ENCODE measurements around the gene VDR.
"Not testable (repeated sequence)": the region's sequence is repeated elsewhere in the genome, so short reads cannot be mapped to it uniquely, and the experiment has no call there.

Gene VDR

DNA sequence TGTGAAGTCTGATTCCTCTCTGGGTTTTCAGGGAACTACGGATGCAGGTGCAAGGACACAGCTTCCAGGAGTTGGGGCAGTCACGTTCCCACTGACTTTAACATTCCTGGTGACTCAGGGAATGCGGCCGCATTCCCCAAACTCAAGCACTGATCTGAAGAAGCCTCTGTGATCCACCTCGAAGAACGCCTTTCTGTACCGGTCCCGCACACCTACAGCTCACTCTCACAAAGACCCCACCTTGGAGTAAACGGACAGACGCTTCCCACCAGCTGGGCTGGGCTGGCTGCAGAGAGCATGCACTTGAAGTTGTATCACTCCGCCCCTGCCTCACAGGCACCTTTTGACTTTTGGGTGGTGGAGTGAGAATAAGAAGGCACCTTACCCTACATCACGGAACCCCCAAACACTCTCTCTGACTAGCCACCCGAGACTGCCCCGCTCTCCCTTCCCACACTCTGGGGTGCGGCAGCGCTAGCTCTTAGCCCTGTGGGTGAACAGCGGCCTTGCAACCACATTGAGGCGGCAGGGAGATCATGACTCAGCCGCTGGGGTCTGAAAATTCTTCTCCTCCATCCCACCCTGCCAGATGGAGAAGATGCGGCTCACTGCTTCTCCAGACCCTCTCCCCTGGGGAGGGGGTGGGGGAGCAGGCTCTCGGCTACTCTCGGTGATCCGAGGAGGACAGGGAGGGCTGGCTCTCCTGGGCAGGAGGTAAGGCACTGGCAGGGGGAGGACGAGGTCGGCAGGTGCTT is 61.4 kb downstream of the VDR start:
- no peak for DNase-seq

GRCh38 chr12:47842543-47842942 is 62.3 kb downstream of the VDR start:
- DNase-seq, result not testable (repeated sequence)

DNA sequence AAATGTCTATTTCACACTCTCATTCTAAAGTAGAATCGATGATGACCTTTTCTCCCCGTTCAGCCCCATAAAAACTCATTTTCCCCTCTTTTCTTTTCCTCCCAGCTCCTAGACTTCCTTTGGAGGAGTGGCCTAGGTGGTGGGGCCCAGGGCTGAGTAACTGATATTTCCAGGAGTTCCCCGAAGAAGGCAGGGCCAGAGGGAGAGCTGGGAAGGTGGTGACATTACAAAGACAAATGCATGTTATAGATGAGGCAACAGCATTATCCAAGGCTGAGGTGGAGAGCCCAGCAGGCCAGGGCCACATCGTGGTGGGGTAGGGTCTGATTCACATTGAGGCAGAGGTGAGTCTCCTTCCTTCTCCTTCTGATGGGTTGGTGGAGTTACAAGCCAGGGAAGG is 62.9 kb downstream of the VDR start:
- no peak for DNase-seq

- no peak for DNase-seq
Measured at GRCh38 chr12:47841501-47841900, 63.3 kb downstream of the VDR start.

- DNase-seq, result no peak
Measured at GRCh38 chr12:47840571-47840970, 64.2 kb downstream of the VDR start.

- DNase-seq, result no peak
Measured at GRCh38 chr12:47839214-47839876, 65.4 kb downstream of the VDR start.

GRCh38 chr12:47838286-47838931 is 66.4 kb downstream of the VDR start:
- no peak for DNase-seq

DNA sequence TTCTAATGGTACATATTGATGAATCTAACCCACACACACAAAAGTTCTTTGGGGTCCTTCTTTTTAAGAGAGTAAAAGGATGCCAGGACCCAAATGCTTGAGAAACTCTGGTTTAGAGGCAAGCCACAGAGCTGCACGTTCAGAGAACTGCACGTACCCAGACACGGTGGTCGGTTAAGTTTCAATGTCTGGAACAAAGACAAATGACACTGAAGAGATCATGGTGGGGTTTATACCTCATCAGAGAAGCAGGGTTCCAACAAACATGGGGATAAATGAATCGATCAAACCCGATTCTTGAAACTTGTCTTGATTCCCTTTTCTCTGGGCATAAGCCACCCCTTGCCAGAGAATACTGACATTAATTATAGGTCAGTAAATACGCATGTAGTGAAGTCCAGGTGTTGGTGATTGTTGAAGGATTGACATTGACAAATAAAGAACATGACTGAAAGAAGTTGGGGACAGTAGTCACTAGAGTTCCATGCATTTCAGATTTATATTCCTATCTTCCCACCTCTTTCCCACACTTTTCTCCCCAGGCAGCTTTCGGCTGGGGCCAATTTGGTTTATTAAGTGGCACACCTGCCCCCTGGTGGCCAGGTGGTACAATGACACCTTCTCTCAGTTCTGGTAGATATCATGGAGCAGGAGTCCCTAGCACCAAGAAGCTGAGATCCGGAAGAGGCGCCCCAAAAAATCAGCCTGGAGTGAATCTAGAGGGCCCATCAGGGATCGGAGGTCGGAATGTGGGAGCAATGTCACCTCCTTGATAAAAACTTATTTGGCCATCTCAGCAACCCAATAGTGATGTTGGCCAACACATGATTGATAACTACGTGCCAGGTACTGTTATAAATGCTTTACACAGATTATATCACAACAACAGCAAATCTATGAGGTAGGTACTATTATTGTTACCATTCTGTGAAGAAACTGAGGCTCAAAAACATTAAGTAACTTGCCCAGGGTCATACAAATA is 67.3 kb downstream of the VDR start:
- DNase-seq, result no peak

DNA sequence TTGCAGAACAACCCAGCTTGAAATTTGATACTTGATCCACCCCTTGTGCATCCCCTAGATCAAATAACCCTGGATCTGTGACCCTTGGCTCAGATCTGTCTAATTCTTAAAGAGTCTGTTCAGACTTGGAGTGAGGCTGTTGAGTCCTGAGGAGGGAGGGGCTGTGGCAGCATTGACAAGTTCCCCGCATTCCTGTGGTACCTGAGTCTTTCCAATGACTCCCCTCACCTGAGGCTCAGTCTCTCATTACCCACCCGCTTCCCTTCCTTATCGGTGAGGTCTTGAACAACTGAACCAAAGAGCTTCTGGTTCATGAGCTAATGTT is 69.0 kb downstream of the VDR start:
- no peak for DNase-seq

DNA sequence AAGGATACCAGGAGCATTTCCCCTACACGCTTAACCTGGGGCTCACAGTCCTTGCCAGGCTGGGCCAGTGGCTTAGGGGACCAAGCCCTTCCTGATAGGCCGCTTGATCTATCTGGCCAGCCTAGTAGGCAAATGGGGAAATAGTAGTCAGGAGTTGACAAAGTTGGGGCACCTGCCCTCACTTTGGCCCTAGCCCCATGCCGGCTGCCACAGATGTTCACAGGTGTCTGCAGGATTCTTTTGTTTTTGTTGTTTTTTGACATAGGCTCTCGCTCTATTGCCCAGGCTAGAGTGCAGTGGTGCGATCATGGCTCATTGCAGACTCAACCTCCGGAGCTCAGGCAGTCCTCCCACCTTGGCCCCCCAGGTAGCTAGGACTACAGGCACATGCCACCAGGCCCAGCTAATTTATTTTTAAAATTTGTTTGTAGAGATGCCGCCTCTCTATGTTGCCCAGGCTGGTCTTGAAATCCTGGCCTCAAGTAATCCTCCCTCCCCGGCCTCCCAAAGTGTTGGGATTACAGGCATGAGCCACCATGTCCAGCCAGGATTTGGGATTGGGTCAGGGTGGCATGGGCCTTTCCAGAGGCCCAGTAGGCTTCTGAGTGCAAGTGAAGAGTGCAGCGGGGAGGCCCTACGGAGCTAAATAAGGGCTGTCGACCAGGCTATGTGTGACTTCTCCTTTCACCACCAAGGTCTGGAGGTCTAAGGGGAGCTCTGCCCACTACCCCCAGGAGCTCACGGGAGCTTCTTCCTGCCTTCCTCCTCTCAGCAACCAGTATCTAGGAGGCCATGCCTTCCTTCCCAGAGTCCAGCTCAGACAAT is 69.6 kb downstream of the VDR start:
- DNase-seq, result no peak

GRCh38 chr12:47834199-47834903 is 70.4 kb downstream of the VDR start:
- no peak for DNase-seq

- DNase-seq, result no peak
Measured at GRCh38 chr12:47833591-47834012, 71.2 kb downstream of the VDR start.

DNA sequence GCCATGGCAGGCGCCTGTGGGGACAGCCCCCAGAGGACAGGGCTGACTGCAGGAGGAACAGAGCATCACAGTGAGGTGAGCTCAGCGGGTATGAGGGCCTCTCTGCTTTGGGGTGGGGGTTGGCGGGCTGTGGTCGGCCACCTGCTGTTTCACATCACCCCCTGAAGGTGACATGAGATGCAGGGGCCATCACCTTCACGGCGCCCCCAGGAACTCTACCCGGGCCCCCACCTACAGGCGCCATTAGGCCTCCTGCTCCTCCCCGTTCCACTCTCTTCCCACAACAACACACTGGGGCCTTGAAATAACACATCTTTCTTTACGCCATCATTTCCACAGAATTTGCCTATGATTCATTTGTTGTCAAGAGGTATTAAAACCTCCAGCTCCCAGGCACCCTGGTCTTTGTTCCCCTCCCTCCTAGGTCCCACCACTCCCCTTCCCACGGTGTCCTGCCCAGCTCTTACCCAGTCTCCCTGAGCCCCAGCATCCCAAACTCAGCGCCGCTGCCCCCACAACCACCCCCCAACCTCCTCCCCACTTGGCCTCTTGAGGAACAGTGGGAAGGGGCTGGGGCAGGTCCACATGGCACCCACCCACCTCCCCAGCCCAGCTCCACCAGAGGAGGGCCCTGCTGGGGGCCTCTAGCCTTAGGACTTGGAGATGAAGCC is 72.4 kb downstream of the VDR start:
- DNase-seq, result no peak

DNA sequence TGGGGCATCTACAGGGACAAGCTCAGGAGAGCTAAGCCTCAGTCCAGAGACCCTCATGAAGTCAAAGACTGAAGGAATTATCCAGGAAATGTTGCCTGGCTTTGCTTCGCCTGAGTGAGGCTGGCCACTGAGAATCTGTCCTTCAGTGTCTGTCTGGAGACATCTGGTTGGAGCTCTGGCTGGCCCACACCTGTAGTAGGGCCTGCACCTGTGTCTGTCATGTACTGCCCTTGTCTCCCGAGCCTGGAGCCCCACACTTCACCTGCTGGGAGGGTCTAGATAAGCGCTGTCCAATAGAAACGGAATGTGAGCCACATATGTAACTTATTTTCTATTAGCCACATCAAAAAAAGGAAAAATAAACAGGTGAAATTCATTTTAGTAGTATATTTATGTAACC is 75.2 kb downstream of the VDR start:
- DNase-seq, result no peak

DNA sequence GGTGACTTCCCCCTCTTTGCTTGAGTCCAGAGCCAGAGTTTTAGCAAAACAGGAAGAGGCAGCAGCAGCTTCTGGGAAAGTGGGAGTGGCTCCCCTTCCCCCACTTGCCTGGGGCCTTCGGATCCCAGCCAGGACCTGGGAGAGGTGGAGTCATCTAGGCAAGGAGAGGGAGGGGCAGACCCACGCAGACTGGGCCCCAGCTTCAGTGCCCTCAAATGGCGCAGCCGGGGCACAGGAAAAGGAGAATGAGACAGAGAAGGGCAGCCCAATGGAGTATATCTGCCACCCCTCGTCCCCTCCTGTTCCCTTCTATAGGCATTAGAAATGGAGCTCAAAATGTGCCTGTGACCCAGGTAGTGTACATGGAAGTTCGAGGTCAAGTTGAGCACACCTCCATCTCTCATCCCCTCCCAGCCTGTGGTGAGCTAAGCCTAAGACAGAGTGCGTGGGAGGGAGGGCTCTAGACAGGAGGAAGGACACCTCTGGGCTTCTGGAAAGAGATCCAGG is 75.8 kb downstream of the VDR start:
- no peak for DNase-seq

GRCh38 chr12:47828008-47828975 is 76.5 kb downstream of the VDR start:
- no peak for DNase-seq

DNA sequence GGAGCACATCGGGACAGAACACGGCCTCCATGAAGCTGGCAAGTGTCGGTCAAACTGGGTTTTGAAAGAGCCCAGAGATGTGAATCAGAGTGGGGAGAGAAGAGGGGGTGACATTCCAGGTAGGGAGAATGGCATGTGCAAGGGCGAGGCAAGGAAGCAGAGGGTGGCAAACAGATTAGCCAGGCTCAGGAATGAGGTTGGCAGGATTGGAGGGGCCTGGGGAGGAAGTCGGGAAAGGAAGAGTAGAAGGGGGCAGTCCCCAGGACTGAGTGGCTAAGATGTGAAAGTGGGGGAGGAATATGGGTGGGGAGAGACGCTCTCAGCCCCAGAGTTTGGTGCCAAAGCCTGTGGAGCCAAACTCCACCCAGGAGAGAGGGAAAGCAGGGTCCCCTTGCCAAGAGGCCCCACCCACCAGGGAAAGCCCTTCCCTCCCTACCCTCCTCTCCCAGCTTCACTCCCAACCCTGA is 79.6 kb downstream of the VDR start:
- DNase-seq, result no peak

GRCh38 chr12:47824635-47825034 is 80.2 kb downstream of the VDR start:
- no peak for DNase-seq

GRCh38 chr12:47824198-47824597 is 80.6 kb downstream of the VDR start:
- DNase-seq, result no peak
